NCI-H146 treated with DMSO at 0.1 percent for 48 hours (cell line): ENCODE measurements around the gene VWA2.

Experiments
- DNase-seq: peaks from one replicate; lab custom pipeline; 2025; ENCODE audit not compliant: unreplicated experiment; lab: John Stamatoyannopoulos, UW

VWA2 gene

GRCh38 chr10:114337510-114338462 lies 98.7 kb downstream of the VWA2 start:
- no peak for DNase-seq

- no peak for DNase-seq
These were observed 101.8 kb downstream of the VWA2 start for GRCh38 chr10:114340816-114341215.
